ENCODE measurements around the gene SLC66A3. TPM values are rescaled to one million over a fixed set of nuclear protein-coding genes. Genes with fewer than 3 reads are reported as not detected.

The SLC66A3 gene
- total and polyA plus RNA-seq, 10 donors: 16.8 to 82.1 (median 37.3) TPM

DNA sequence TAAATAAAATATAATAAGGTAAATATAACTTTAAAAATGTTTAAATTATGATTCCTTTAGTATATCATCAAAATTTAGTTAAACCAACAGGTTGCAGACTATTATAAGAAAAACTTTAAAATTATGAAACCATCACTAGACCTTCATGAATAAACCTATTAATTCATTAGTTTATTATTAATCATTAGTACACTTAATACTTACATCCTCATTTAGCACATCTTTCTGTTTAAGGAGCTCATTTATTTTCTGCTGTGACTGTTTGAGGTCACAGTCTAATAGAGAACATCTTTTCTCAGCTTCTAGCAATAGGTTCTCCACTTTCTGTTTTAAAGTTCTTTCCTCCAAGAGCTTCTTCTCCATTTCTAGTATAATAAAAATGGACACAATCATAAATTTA, 52.8 kb downstream of the SLC66A3 start:
- Histone ChIP-seq H3K27me3 (replicated peaks in 1 of 7) (no peaks in the 10 kb centered on the region), H3K36me3 (peaks cover 0 to 86% (median 26%) of the 10 kb centered on the region in 6 donors), H3K4me1 (peaks cover 0 to 26% (median 10%) of the 10 kb centered on the region in 6 donors), H3K27ac (no peak overlapping the region), H3K4me3 (no peak overlapping the region), H3K9me3 (no peaks in the 10 kb centered on the region)
- DNase-seq: no peak
- intact Hi-C loops (cut with DNase I; ENCODE audit: low total_unique reads): no loop called here
- TF ChIP-seq, protein P1, sequence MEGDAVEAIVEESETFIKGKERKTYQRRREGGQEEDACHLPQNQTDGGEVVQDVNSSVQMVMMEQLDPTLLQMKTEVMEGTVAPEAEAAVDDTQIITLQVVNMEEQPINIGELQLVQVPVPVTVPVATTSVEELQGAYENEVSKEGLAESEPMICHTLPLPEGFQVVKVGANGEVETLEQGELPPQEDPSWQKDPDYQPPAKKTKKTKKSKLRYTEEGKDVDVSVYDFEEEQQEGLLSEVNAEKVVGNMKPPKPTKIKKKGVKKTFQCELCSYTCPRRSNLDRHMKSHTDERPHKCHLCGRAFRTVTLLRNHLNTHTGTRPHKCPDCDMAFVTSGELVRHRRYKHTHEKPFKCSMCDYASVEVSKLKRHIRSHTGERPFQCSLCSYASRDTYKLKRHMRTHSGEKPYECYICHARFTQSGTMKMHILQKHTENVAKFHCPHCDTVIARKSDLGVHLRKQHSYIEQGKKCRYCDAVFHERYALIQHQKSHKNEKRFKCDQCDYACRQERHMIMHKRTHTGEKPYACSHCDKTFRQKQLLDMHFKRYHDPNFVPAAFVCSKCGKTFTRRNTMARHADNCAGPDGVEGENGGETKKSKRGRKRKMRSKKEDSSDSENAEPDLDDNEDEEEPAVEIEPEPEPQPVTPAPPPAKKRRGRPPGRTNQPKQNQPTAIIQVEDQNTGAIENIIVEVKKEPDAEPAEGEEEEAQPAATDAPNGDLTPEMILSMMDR (IDR thresholded peaks at IDR 0.05 in 8 of 11, conservative IDR thresholded peaks at IDR 0.05 in 3 of 11): no peak
- no peak for TF ChIP-seq POLR2AphosphoS5 (IDR thresholded peaks at IDR 0.05)
- no peak for TF ChIP-seq POLR2A (IDR thresholded peaks at IDR 0.05)

DNA sequence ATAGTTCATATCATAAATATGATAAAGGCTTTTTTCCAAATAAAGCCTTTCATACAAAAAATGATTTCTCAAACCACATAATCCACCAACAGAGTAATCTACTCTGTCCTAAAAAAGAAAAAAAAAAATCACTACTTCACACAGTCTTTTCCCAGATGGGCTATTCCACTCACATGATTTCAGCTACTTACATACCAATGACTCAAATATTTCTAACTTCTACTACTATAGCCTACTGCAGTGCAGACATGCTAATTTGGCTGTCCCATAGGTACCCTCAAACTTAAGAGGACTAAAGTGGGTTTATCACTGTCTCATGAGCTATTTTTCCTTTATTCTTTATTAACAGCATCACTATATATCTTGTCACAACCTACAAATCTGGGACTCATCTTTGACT, 57.4 kb downstream of the SLC66A3 start:
- H3K27me3 ChIP-seq (replicated peaks in 1 of 7): no peaks in the 10 kb centered on the region
- no peaks in the 10 kb centered on the region for H3K9me3 ChIP-seq
- no peaks in the 10 kb centered on the region for H3K4me1 ChIP-seq
- DNase-seq: no peak
- TF ChIP-seq POLR2AphosphoS5 (IDR thresholded peaks at IDR 0.05) (no peak), POLR2A (IDR thresholded peaks at IDR 0.05) (no peak)
- TF ChIP-seq, protein P1 (IDR thresholded peaks at IDR 0.05 in 8 of 11, conservative IDR thresholded peaks at IDR 0.05 in 3 of 11): no peak
- H3K27ac ChIP-seq: no peak overlapping the region
- H3K4me3 ChIP-seq: no peak overlapping the region
- peaks cover 0 to 100% (median 55%) of the 10 kb centered on the region in 6 donors for H3K36me3 ChIP-seq
- intact Hi-C loops (cut with DNase I; ENCODE audit: low total_unique reads): no loop called here

DNA sequence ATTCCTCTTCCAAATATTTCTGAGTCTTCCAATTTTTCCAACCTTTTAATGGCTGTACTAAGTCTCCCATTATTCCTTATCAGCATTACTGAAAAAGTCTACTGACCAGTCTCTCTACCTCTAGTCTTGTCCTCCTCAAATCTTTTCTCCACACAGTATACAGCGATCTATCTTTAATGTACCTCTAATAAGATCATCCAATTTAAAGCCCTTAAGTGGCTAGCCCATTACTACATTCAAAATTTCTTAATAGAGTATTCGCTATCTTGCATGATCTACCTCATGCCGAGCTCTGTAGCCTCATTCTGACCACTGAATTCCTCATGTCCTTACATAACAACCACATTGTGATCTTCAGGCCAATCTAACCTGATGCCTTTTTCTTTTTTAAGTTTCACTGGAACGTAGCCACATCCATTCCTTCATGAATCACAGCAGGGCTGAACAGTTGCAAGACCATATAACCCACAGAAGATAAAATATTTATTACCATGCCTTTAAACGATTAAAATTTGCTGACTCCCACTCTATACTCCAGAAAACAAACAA, 57.9 kb downstream of the SLC66A3 start:
- H3K4me3 ChIP-seq: no peak overlapping the region
- intact Hi-C loops (cut with DNase I; ENCODE audit: low total_unique reads): no loop called here
- no peaks in the 10 kb centered on the region for H3K27me3 ChIP-seq (replicated peaks in 1 of 7)
- no peaks in the 10 kb centered on the region for H3K9me3 ChIP-seq
- 96 to 98% (median 96%) methylated on average over 5 of the region's 5 CpGs for WGBS, 5 donors
- H3K4me1 ChIP-seq: no peaks in the 10 kb centered on the region
- no peak for TF ChIP-seq POLR2AphosphoS5 (IDR thresholded peaks at IDR 0.05)
- TF ChIP-seq POLR2A (IDR thresholded peaks at IDR 0.05): no peak
- TF ChIP-seq, protein P1 (IDR thresholded peaks at IDR 0.05 in 8 of 11, conservative IDR thresholded peaks at IDR 0.05 in 3 of 11): no peak
- peaks cover 0 to 100% (median 59%) of the 10 kb centered on the region in 6 donors for H3K36me3 ChIP-seq
- no peak for DNase-seq
- H3K27ac ChIP-seq: no peak overlapping the region

DNA sequence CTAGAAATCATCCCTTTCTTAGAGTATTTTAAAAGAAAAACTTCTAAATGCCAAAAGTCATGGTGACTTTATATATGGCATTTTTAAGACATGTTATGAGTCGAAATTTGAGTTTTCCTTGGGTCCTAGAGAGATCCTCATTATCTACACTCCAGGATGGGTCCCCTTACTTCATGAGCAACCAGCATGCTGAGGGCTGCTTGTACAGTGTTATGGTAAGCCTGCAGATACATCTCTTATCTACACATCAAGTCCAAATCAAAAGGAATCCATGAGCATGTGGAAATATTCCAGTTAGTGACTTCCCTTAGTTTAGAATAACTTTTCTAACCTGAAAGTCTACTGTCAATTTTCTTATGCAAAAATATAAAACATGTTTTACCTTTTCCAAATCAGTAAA, 58.7 kb downstream of the SLC66A3 start:
- H3K36me3 ChIP-seq: peaks cover 0 to 100% (median 63%) of the 10 kb centered on the region in 6 donors
- no peaks in the 10 kb centered on the region for H3K9me3 ChIP-seq
- intact Hi-C loops (cut with DNase I; ENCODE audit: low total_unique reads): no loop called here
- WGBS, 5 donors: 94 to 98% (median 95%) methylated on average over 1 of the region's 1 CpG
- DNase-seq: no peak
- H3K4me3 ChIP-seq: no peak overlapping the region
- TF ChIP-seq POLR2AphosphoS5 (IDR thresholded peaks at IDR 0.05): no peak
- TF ChIP-seq POLR2A (IDR thresholded peaks at IDR 0.05): no peak
- TF ChIP-seq, protein P1 (IDR thresholded peaks at IDR 0.05 in 8 of 11, conservative IDR thresholded peaks at IDR 0.05 in 3 of 11): no peak
- H3K27me3 ChIP-seq (replicated peaks in 1 of 7): no peaks in the 10 kb centered on the region
- H3K4me1 ChIP-seq: no peaks in the 10 kb centered on the region
- H3K27ac ChIP-seq: no peak overlapping the region

Measured in spleen (tissue), 11 donors.